Liver (tissue), 9 donors: ENCODE measurements around the gene THEMIS. TPM values are rescaled to one million over a fixed set of nuclear protein-coding genes. Genes with fewer than 3 reads are reported as not detected.

ENCODE experiments used
- DNase-seq: peaks from one replicate; pipeline ENCODE4 v3.0.0-alpha.2; 2017; ENCODE audit warnings: low spot score
- H3K27ac ChIP-seq, 2 donors: one replicate each; pipeline ENCODE4 v1.7.0; 2013; ENCODE audit warnings: inconsistent platforms in 2 of 2, low read length in 2 of 2, control low read depth in 1 of 2, low read depth in 1 of 2, mild to moderate bottlenecking in 1 of 2
- H3K27me3 ChIP-seq, 4 donors: one replicate each; pipeline versions ENCODE4 v1.6.1 to v1.7.0; 2013; ENCODE audit warnings: low read length in 3 of 4, inconsistent platforms in 1 of 4, mild to moderate bottlenecking in 1 of 4, moderate library complexity in 1 of 4; ENCODE audit not compliant: control insufficient read depth in 4 of 4, insufficient read depth in 4 of 4
- H3K36me3 ChIP-seq, 4 donors: one replicate each; pipeline versions ENCODE4 v1.6.1 to v1.7.0; 2013; ENCODE audit warnings: low read length in 3 of 4, mild to moderate bottlenecking in 3 of 4, low read depth in 1 of 4, moderate library complexity in 1 of 4; ENCODE audit not compliant: control insufficient read depth in 4 of 4, insufficient read depth in 3 of 4
- H3K4me1 ChIP-seq, 4 donors: one replicate each; pipeline versions ENCODE4 v1.6.1 to v1.7.0; 2013; ENCODE audit warnings: low read length in 3 of 4, mild to moderate bottlenecking in 3 of 4, moderate library complexity in 1 of 4; ENCODE audit not compliant: control insufficient read depth in 4 of 4, insufficient read depth in 4 of 4
- H3K4me3 ChIP-seq, 3 donors: one replicate each; pipeline versions ENCODE4 v1.6.1 to v1.7.0; 2013; ENCODE audit warnings: low read length in 3 of 3, control low read depth in 1 of 3, low read depth in 1 of 3, mild to moderate bottlenecking in 1 of 3
- H3K9ac ChIP-seq, 2 donors: one replicate each; pipeline ENCODE4 v1.7.0; 2013; ENCODE audit warnings: low read length in 2 of 2, mild to moderate bottlenecking in 2 of 2, moderate library complexity in 2 of 2, control low read depth in 1 of 2, low read depth in 1 of 2
- H3K9me3 ChIP-seq, 4 donors: one replicate each; pipeline versions ENCODE4 v1.6.1 to v1.7.0; 2013; ENCODE audit warnings: low read length in 3 of 4; ENCODE audit not compliant: control insufficient read depth in 4 of 4
- ATF3 ChIP-seq: IDR thresholded peaks from 2 replicates; pipeline ENCODE4 v1.6.1; 2016; ENCODE audit warnings: antibody characterized with exemption
- CTCF ChIP-seq: fragments of 150-350 bp; IDR thresholded peaks from 2 replicates; pipeline ENCODE4 v1.5.1; 2017; ENCODE audit warnings: improper control_type of control experiment, low read depth, low read length; ENCODE audit not compliant: missing input control
- EGR1 ChIP-seq, 2 donors: IDR thresholded peaks; 2 replicates each; pipeline ENCODE4 v1.6.1; 2016 to 2018; ENCODE audit warnings: antibody characterized with exemption in 2 of 2, low read depth in 2 of 2
- FOXA1 ChIP-seq: IDR thresholded peaks from 2 replicates; pipeline ENCODE4 v1.6.1; 2016; ENCODE audit warnings: antibody characterized with exemption
- FOXA2 ChIP-seq: IDR thresholded peaks from 2 replicates; pipeline ENCODE4 v1.6.1; 2016; ENCODE audit warnings: antibody characterized with exemption
- GABPA ChIP-seq, 2 donors: IDR thresholded peaks in 1 of 2; conservative IDR thresholded peaks in 1 of 2; 2 replicates each; pipeline ENCODE4 v1.6.1; 2016; ENCODE audit warnings: antibody characterized with exemption in 2 of 2, mild to moderate bottlenecking in 1 of 2, moderate library complexity in 1 of 2
- HNF4A ChIP-seq, 2 donors: conservative IDR thresholded peaks; 2 replicates each; pipeline ENCODE4 v1.6.1; 2016; ENCODE audit warnings: antibody characterized with exemption in 2 of 2, mild to moderate bottlenecking in 2 of 2
- HNF4G ChIP-seq: IDR thresholded peaks from 2 replicates; pipeline ENCODE4 v1.6.1; 2016; ENCODE audit warnings: antibody characterized with exemption
- JUND ChIP-seq, 2 donors: IDR thresholded peaks; 2 replicates each; pipeline ENCODE4 v1.6.1; 2016; ENCODE audit warnings: antibody characterized with exemption in 2 of 2
- MAX ChIP-seq: IDR thresholded peaks from 2 replicates; pipeline ENCODE4 v1.6.1; 2016; ENCODE audit warnings: antibody characterized with exemption
- NR2F2 ChIP-seq: IDR thresholded peaks from 2 replicates; pipeline ENCODE4 v1.6.1; 2016; ENCODE audit warnings: antibody characterized with exemption
- RAD21 ChIP-seq, 2 donors: IDR thresholded peaks; 2 replicates each; pipeline ENCODE4 v1.6.1; 2016; ENCODE audit warnings: antibody characterized with exemption in 2 of 2, mild to moderate bottlenecking in 2 of 2
- REST ChIP-seq: IDR thresholded peaks from 2 replicates; pipeline ENCODE4 v1.6.1; 2016; ENCODE audit warnings: antibody characterized with exemption, mild to moderate bottlenecking
- RXRA ChIP-seq, 2 donors: IDR thresholded peaks; 2 replicates each; pipeline ENCODE4 v1.6.1; 2017 to 2018; ENCODE audit warnings: antibody characterized with exemption in 2 of 2, mild to moderate bottlenecking in 1 of 2
- SP1 ChIP-seq: IDR thresholded peaks from 2 replicates; pipeline ENCODE4 v1.6.1; 2018; ENCODE audit warnings: antibody characterized with exemption, mild to moderate bottlenecking
- TAF1 ChIP-seq: conservative IDR thresholded peaks from 2 replicates; pipeline ENCODE4 v1.6.1; 2016; ENCODE audit warnings: antibody characterized with exemption, mild to moderate bottlenecking
- YY1 ChIP-seq: IDR thresholded peaks from 2 replicates; pipeline ENCODE4 v1.6.1; 2016; ENCODE audit warnings: antibody characterized with exemption, mild to moderate bottlenecking
- ZBTB33 ChIP-seq: IDR thresholded peaks from 2 replicates; pipeline ENCODE4 v1.6.1; 2016; ENCODE audit warnings: antibody characterized with exemption
- WGBS: extraction: QIAGEN DNeasy Blood & Tissue Kit; methylation state at CpG from one replicate; pipeline ENCODE4 v1.1.7; 2013; 5-methylcytosine and 5-hydroxymethylcytosine counted together
- polyA plus RNA-seq, 2 donors: library from polyadenylated mRNA; stranded (reverse) in 1 of 2; unstranded in 1 of 2; fragments of 200-250 nt in 1 of 2; fragments of >200 nt in 1 of 2; fragmentation: Nextera tagmentation in 1 of 2; extraction: Ambion mirVana in 1 of 2; gene quantifications; one replicate each; pipeline versions ENCODE4 v1.2.1 to v1.2.3, GENCODE V29; 2013 to 2015
- total RNA-seq, 2 donors: library from RNA; depleted of rRNA; stranded (reverse); fragments of >200 nt; gene quantifications; one replicate each; pipeline ENCODE4 v1.2.3, GENCODE V29; 2014
- donor health status: healthy.
- donor health status: healthy.
- donor health status: healthy.
- donor health status: healthy.
- donor health status: healthy.

The THEMIS gene
- total and polyA plus RNA-seq, 4 donors, result 0.05 to 0.59 (median 0.21) TPM

- H3K27me3 ChIP-seq, result no peaks in the 10 kb centered on the region
- H3K9me3 ChIP-seq, result no peaks in the 10 kb centered on the region
- H3K27ac ChIP-seq, result no peak overlapping the region
- DNase-seq, result no peak
- H3K9ac ChIP-seq, result no peak overlapping the region
- no peaks in the 10 kb centered on the region for H3K36me3 ChIP-seq
- TF ChIP-seq MAX (no peak), GABPA (IDR thresholded peaks at IDR 0.05 in 1 of 2, conservative IDR thresholded peaks at IDR 0.05 in 1 of 2) (no peak), EGR1 (IDR thresholded peaks at IDR 0.05; ENCODE audit: low read depth in 2 of 2) (no peak), TAF1 (no peak), RXRA (IDR thresholded peaks at IDR 0.05) (no peak), ATF3 (no peak), RAD21 (IDR thresholded peaks at IDR 0.05) (no peak), SP1 (no peak), FOXA1 (no peak), HNF4G (no peak), CTCF (no peak), FOXA2 (no peak), JUND (IDR thresholded peaks at IDR 0.05) (no peak), HNF4A (conservative IDR thresholded peaks at IDR 0.05) (no peak), YY1 (no peak), NR2F2 (no peak), ZBTB33 (no peak), REST (no peak)
- WGBS, result 93% methylated on average over 3 of the region's 3 CpGs
- no peak overlapping the region for H3K4me3 ChIP-seq
- H3K4me1 ChIP-seq, result no peaks in the 10 kb centered on the region
Measured at GRCh38 chr6:127891731-127892326, 9.0 kb downstream of the THEMIS start.
